ENCODE data around the gene IQCH.

IQCH gene

DNA sequence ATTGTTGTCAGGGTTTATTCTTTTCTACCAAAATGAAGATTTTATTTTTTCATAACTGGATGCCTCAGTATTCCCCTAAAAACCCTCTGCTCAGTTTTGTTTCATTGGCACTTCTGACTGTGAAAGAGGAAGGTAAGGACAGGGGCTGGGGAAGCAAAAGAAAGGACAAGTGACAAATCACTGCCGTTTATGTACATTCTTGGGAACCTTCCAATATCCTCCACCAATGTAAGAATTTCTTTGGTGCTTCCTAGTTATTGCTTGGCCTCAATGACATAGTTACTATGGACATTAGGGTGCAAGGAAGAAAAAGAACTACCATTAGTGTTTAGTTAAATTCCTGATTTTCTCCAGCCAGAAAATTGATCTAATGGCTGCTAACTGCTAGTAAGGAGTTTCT, 135.4 kb downstream of the IQCH start:
- Histone ChIP-seq H3K27ac (ENCODE audit: low read depth, low read length) (no peak overlapping the region), H3K27me3 (ENCODE audit: control insufficient read depth, low read length) (no peaks in the 10 kb centered on the region), H3K36me3 (ENCODE audit: control insufficient read depth, low read length) (no peaks in the 10 kb centered on the region), H3K4me3 (ENCODE audit: low read length) (no peak overlapping the region), H3K4me1 (ENCODE audit: control insufficient read depth, low read length) (peaks cover 5% of the 10 kb centered on the region; the same call in 1 of the 2 replicates), H4K20me1 (ENCODE audit: control insufficient read depth, insufficient read depth, low read depth, low read length) (no peaks in the 10 kb centered on the region), H3K9me3 (ENCODE audit: control insufficient read depth, insufficient read depth, low read length) (no peaks in the 10 kb centered on the region), H3F3A (ENCODE audit: control insufficient read depth, insufficient read depth) (no peaks in the 10 kb centered on the region), H3K9me2 (replicated peaks; ENCODE audit: control insufficient read depth, low read length) (no peaks in the 10 kb centered on the region), H3K79me2 (ENCODE audit: control insufficient read depth, low read length) (no peaks in the 10 kb centered on the region), H3K4me2 (ENCODE audit: low read length) (no peak overlapping the region)
- TF ChIP-seq, protein P1, sequence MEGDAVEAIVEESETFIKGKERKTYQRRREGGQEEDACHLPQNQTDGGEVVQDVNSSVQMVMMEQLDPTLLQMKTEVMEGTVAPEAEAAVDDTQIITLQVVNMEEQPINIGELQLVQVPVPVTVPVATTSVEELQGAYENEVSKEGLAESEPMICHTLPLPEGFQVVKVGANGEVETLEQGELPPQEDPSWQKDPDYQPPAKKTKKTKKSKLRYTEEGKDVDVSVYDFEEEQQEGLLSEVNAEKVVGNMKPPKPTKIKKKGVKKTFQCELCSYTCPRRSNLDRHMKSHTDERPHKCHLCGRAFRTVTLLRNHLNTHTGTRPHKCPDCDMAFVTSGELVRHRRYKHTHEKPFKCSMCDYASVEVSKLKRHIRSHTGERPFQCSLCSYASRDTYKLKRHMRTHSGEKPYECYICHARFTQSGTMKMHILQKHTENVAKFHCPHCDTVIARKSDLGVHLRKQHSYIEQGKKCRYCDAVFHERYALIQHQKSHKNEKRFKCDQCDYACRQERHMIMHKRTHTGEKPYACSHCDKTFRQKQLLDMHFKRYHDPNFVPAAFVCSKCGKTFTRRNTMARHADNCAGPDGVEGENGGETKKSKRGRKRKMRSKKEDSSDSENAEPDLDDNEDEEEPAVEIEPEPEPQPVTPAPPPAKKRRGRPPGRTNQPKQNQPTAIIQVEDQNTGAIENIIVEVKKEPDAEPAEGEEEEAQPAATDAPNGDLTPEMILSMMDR (IDR thresholded peaks at IDR 0.05; ENCODE audit: low read depth, low read length, poor library complexity, severe bottlenecking) = no peak
- TF ChIP-seq EZH2phosphoT487 (IDR thresholded peaks at IDR 0.05; ENCODE audit: borderline replicate concordance, low read length) = no peak

DNA sequence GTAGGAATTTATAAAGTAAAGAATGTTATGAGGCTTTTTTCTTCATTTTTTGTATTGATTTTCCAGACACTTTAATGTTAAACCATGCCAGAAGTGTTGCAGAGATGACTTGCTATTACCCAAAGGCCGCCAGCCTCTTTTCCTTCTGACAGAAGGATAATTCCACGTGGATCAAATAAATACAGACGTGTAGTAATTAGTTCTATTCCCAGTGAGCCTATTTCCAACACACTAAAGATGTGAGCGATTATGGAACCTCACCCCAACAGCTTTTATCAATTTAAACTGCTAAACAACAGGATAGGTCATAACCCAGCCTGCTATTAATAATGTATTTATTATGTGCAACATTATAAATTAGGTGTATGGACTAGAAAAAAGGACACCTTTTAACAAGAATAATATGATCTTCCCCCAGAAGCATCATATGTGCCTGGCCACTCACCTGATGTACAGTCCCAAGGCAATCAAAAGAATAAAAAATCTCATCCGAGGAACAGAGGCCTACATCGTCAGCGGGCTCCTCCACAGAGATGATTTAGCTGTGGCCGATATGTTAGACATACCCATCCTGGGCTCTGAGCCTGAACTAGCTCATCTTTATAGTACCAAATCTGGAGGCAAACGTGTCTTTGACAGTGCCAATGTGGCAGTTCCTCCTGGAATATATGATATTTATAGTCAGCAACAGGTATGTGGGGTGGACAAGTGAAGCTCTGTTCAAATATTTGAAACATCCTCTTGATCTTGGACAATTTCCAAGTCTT, 140.5 kb downstream of the IQCH start:
- Histone ChIP-seq H3K27ac (ENCODE audit: low read depth, low read length) (no peak overlapping the region), H3K4me3 (ENCODE audit: low read length) (no peak overlapping the region), H4K20me1 (ENCODE audit: control insufficient read depth, insufficient read depth, low read depth, low read length) (no peaks in the 10 kb centered on the region), H3K36me3 (ENCODE audit: control insufficient read depth, low read length) (no peaks in the 10 kb centered on the region), H3K4me1 (ENCODE audit: control insufficient read depth, low read length) (peaks cover 10% of the 10 kb centered on the region; the same call in 1 of the 2 replicates), H3K4me2 (ENCODE audit: low read length) (no peak overlapping the region), H3K9me3 (ENCODE audit: control insufficient read depth, insufficient read depth, low read length) (no peaks in the 10 kb centered on the region), H3F3A (ENCODE audit: control insufficient read depth, insufficient read depth) (no peaks in the 10 kb centered on the region), H3K79me2 (ENCODE audit: control insufficient read depth, low read length) (no peaks in the 10 kb centered on the region), H3K9me2 (replicated peaks; ENCODE audit: control insufficient read depth, low read length) (no peaks in the 10 kb centered on the region), H3K27me3 (ENCODE audit: control insufficient read depth, low read length) (no peaks in the 10 kb centered on the region)
- TF ChIP-seq, protein P1 (IDR thresholded peaks at IDR 0.05; ENCODE audit: low read depth, low read length, poor library complexity, severe bottlenecking) = no peak
- TF ChIP-seq EZH2phosphoT487 (IDR thresholded peaks at IDR 0.05; ENCODE audit: borderline replicate concordance, low read length) = no peak

DNA sequence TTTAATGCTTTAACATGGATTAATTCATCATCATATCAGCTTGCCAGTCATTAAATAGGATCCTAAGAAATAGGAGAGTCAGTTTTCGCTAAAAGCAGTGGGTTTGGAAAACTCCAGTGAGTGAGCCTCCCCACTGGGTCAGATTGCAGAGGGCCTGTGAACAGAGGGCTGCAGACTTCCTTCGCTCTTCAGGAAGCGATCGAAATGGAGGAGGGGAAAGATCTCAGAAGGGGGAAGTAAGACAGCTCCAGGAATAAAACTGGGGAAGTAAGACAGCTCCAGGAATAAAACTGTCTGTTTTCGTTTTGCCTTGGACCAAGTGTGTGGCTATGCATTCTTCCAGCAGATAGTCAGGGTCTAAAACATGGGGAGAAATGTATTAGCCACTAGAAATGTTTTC, 141.5 kb downstream of the IQCH start:
- Histone ChIP-seq H3K4me3 (ENCODE audit: low read length) (no peak overlapping the region), H3K27me3 (ENCODE audit: control insufficient read depth, low read length) (no peaks in the 10 kb centered on the region), H3K4me1 (ENCODE audit: control insufficient read depth, low read length) (peaks cover 10% of the 10 kb centered on the region; the same call in 1 of the 2 replicates), H3K79me2 (ENCODE audit: control insufficient read depth, low read length) (no peaks in the 10 kb centered on the region), H3K27ac (ENCODE audit: low read depth, low read length) (no peak overlapping the region), H3K9me3 (ENCODE audit: control insufficient read depth, insufficient read depth, low read length) (no peaks in the 10 kb centered on the region), H3K9me2 (replicated peaks; ENCODE audit: control insufficient read depth, low read length) (no peaks in the 10 kb centered on the region), H3F3A (ENCODE audit: control insufficient read depth, insufficient read depth) (no peaks in the 10 kb centered on the region), H3K4me2 (ENCODE audit: low read length) (no peak overlapping the region), H4K20me1 (ENCODE audit: control insufficient read depth, insufficient read depth, low read depth, low read length) (no peaks in the 10 kb centered on the region), H3K36me3 (ENCODE audit: control insufficient read depth, low read length) (no peaks in the 10 kb centered on the region)
- TF ChIP-seq, protein P1 (IDR thresholded peaks at IDR 0.05; ENCODE audit: low read depth, low read length, poor library complexity, severe bottlenecking) = no peak
- no peak for TF ChIP-seq EZH2phosphoT487 (IDR thresholded peaks at IDR 0.05; ENCODE audit: borderline replicate concordance, low read length)

All from DOHH2 (cell line).